RWPE1 (cell line): ENCODE results near the gene ABCB11.
A peak's percentile ranks its signal among the peaks of the same experiment; 100 is the strongest.

Experiments
- CTCF ChIA-PET: fragments of 350-600 bp; sonication (Branson Sonifier 250); formaldehyde crosslinking; extraction: SDS; loops from one replicate; lab custom pipeline; 2021; lab: Yijun Ruan, JAX
- POLR2A ChIA-PET: fragments of 400-600 bp; formaldehyde crosslinking; extraction: SDS; loops from one replicate; lab custom pipeline; 2020; ENCODE audit warnings: antibody characterized with exemption; ENCODE audit not compliant: low non-redundant PET; lab: Yijun Ruan, JAX
- DNase-seq: peaks from one replicate; pipeline ENCODE4 v3.0.0; 2012; ENCODE audit warnings: low spot score
- H3K27ac ChIP-seq: fragments of 450-650 bp; 2 replicates; pipeline ENCODE4 v1.5.1; 2017
- CTCF ChIP-seq: fragments of 450-650 bp; conservative IDR thresholded peaks from 2 replicates; pipeline ENCODE4 v1.5.1; 2017; ENCODE audit warnings: low read depth, mild to moderate bottlenecking

Gene ABCB11

GRCh38 chr2:168928113-168928831 is 102.9 kb downstream of the ABCB11 start:
- ChIA-PET CTCF (interaction anchor here (0.6 kb wide), 2 partner anchors 8 to 622 kb away, joined by 3 read pairs; no protein-coding TSS in a partner anchor), POLR2A (no interaction called here)
- H3K27ac ChIP-seq = no peak overlapping the region
- no peak for TF ChIP-seq CTCF
- DNase-seq = no peak

- POLR2A ChIA-PET = no interaction called here
- DNase-seq = no peak
- H3K27ac ChIP-seq = no peak overlapping the region
- CTCF ChIA-PET = no interaction called here
- TF ChIP-seq CTCF = no peak
Measured at GRCh38 chr2:168926621-168927386, 104.3 kb downstream of the ABCB11 start.

- DNase-seq = peak; percentile 13
- ChIA-PET CTCF (interaction anchor here (0.5 to 1.3 kb wide), 8 partner anchors 8 to 1161 kb away, joined by 3 to 9 read pairs (median 3); no protein-coding TSS in a partner anchor), POLR2A (no interaction called here)
- no peak overlapping the region for H3K27ac ChIP-seq
- peak; percentile 72 for TF ChIP-seq CTCF
Measured at GRCh38 chr2:168920504-168921157, 110.5 kb downstream of the ABCB11 start.

GRCh38 chr2:168916331-168916675 is 114.8 kb downstream of the ABCB11 start:
- CTCF ChIA-PET = interaction anchor here (0.6 kb wide), 1 partner anchor 258 kb away, joined by 3 read pairs; no protein-coding TSS in a partner anchor
- no peak overlapping the region for H3K27ac ChIP-seq
- TF ChIP-seq CTCF = no peak
- POLR2A ChIA-PET = no interaction called here
- no peak for DNase-seq

- no peak for TF ChIP-seq CTCF
- ChIA-PET CTCF (interaction anchor here (0.6 to 0.7 kb wide), 3 partner anchors 259 to 1096 kb away, joined by 3 to 4 read pairs (median 3); no protein-coding TSS in a partner anchor), POLR2A (no interaction called here)
- DNase-seq = no peak
- H3K27ac ChIP-seq = no peak overlapping the region
Measured at GRCh38 chr2:168915441-168916330, 115.4 kb downstream of the ABCB11 start.
